Tibial nerve (tissue), 4 donors: Measurements from ENCODE around the gene LTV1. TPM values are rescaled to one million over a fixed set of nuclear protein-coding genes. Genes with fewer than 3 reads are reported as not detected.
"Not testable (repeated sequence)": the region's sequence is repeated elsewhere in the genome, so short reads cannot be mapped to it uniquely, and the experiment has no call there.

Experiments used
- DNase-seq, 2 donors: peaks; one replicate each; pipeline ENCODE4 v3.0.0-alpha.2; 2019; ENCODE audit warnings: low spot score in 2 of 2
- H3K27ac ChIP-seq, 4 donors: fragments of 200-600 bp; sonication (generic) in 3 of 4; one replicate each; pipeline ENCODE4 v1.5.1; 2017 to 2019; ENCODE audit warnings: mild to moderate bottlenecking in 1 of 4
- H3K27me3 ChIP-seq, 2 donors: fragments of 200-600 bp; sonication (generic) in 1 of 2; one replicate each; pipeline versions ENCODE4 v1.5.1 to v1.6.0; 2017 to 2019
- H3K36me3 ChIP-seq, 3 donors: fragments of 200-600 bp; sonication (generic); one replicate each; pipeline ENCODE4 v1.5.1; 2018 to 2019
- H3K4me1 ChIP-seq, 4 donors: fragments of 200-600 bp; sonication (generic) in 3 of 4; one replicate each; pipeline ENCODE4 v1.5.1; 2017 to 2019
- H3K4me3 ChIP-seq, 4 donors: fragments of 200-600 bp; sonication (generic) in 3 of 4; one replicate each; pipeline ENCODE4 v1.5.1; 2017 to 2019; ENCODE audit warnings: mild to moderate bottlenecking in 1 of 4, moderate library complexity in 1 of 4
- H3K9me3 ChIP-seq, 4 donors: fragments of 200-600 bp; sonication (generic) in 3 of 4; one replicate each; pipeline ENCODE4 v1.5.1; 2017 to 2019
- EP300 ChIP-seq, 2 donors: sonication (generic); formaldehyde crosslinking; IDR thresholded peaks; one replicate each; pipeline ENCODE4 v1.6.1; 2017; ENCODE audit warnings: antibody characterized with exemption in 2 of 2, mild to moderate bottlenecking in 1 of 2
- POLR2A ChIP-seq, 2 donors: fragments of 450-650 bp; IDR thresholded peaks; one replicate each; pipeline ENCODE4 v1.6.1; 2017; ENCODE audit warnings: antibody characterized with exemption in 2 of 2, mild to moderate bottlenecking in 2 of 2, moderate library complexity in 2 of 2
- WGBS, 2 donors: methylation state at CpG; one replicate each; pipeline ENCODE4 v1.1.5; 2018; 5-methylcytosine and 5-hydroxymethylcytosine counted together
- total RNA-seq, 4 donors: library from RNA; depleted of rRNA; stranded (reverse); fragments of >200 nt; gene quantifications; one replicate each; pipeline ENCODE4 v1.1.0, GENCODE V29; 2016
- TF ChIP-seq, protein P1 (sequence below), 5 experiments: fragments of 200-600 bp in 3 of 5; fragments of 450-650 bp in 2 of 5; sonication (generic) in 3 of 5; IDR thresholded peaks; one replicate each; pipeline ENCODE4 v1.5.1; 2016 to 2019; ENCODE audit warnings: antibody characterized with exemption in 5 of 5, mild to moderate bottlenecking in 3 of 5, moderate library complexity in 2 of 5

Gene LTV1
- total RNA-seq, 4 donors from 2014 or later, result 16.4 to 33.0 (median 22.8) TPM

DNA sequence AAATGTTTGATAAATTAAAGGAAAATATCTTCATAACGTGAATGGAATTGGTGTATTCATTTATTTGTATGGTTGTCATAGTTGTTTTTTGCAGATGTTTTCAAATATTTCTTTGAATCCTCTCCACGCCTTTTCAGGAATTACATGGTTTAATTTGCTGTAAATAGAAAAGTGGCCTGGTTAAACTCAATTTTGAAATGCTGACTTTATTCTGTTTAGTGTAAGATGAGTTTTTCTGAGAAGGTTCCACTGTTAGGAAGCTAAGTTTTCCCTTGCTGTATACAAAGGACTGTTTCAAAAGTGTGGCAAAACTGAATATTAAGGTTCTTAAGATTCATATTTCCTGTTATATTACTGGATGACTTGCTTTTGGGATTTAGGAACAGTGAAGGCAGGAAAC, 20.6 kb downstream of the LTV1 start:
- H3K27ac ChIP-seq, result no peak overlapping the region
- TF ChIP-seq EP300 (IDR thresholded peaks at IDR 0.05), result no peak
- H3K9me3 ChIP-seq, result no peaks in the 10 kb centered on the region
- DNase-seq, result no peak
- H3K4me1 ChIP-seq, result no peaks in the 10 kb centered on the region
- peaks cover 0 to 89% (median 6%) of the 10 kb centered on the region in 3 donors for H3K36me3 ChIP-seq
- 88 to 89% methylated on average over 2 of the region's 2 CpGs for WGBS, 2 donors
- no peaks in the 10 kb centered on the region for H3K27me3 ChIP-seq
- no peak overlapping the region for H3K4me3 ChIP-seq

DNA sequence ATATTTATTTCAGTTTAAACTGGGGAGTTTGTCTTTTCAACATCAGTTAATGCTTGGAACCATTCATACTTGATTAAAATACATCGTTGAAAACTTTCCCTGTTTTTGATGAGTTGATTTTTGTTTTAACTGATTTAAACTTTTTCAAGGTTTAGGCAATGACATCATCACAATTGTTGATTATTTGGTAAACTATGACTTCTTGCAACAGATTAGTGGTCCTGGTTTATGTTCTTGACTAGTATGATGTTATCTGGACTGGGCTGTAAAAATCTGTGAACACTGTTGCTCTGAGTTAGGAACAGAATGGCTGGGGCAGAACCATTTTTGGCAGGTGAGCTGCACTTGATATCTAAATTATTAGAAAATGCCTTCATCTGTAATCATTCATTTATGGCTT, 21.1 kb downstream of the LTV1 start, which contains the start of gene ZC2HC1B:
TSS of gene ZC2HC1B (plus strand) at position 241 of the 400 bp plus-strand sequence. CDS start at position 307, 66 bp downstream.
- H3K27me3 ChIP-seq, result no peaks in the 10 kb centered on the region
- no peak within 1 kb of the TSS for H3K4me3 ChIP-seq
- H3K36me3 ChIP-seq, result peaks cover 0 to 89% (median 6%) of the 10 kb centered on the region in 3 donors
- H3K4me1 ChIP-seq, result no peaks in the 10 kb centered on the region
- no peak for DNase-seq
- TF ChIP-seq POLR2A (IDR thresholded peaks at IDR 0.05) (no peak), EP300 (IDR thresholded peaks at IDR 0.05) (no peak)
- TF ChIP-seq, protein P1, sequence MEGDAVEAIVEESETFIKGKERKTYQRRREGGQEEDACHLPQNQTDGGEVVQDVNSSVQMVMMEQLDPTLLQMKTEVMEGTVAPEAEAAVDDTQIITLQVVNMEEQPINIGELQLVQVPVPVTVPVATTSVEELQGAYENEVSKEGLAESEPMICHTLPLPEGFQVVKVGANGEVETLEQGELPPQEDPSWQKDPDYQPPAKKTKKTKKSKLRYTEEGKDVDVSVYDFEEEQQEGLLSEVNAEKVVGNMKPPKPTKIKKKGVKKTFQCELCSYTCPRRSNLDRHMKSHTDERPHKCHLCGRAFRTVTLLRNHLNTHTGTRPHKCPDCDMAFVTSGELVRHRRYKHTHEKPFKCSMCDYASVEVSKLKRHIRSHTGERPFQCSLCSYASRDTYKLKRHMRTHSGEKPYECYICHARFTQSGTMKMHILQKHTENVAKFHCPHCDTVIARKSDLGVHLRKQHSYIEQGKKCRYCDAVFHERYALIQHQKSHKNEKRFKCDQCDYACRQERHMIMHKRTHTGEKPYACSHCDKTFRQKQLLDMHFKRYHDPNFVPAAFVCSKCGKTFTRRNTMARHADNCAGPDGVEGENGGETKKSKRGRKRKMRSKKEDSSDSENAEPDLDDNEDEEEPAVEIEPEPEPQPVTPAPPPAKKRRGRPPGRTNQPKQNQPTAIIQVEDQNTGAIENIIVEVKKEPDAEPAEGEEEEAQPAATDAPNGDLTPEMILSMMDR (IDR thresholded peaks at IDR 0.05), result no peak
- no peak within 1 kb of the TSS for H3K27ac ChIP-seq
- no peaks in the 10 kb centered on the region for H3K9me3 ChIP-seq
- 91 to 92% methylated on average over 1 of the region's 1 CpG for WGBS, 2 donors

DNA sequence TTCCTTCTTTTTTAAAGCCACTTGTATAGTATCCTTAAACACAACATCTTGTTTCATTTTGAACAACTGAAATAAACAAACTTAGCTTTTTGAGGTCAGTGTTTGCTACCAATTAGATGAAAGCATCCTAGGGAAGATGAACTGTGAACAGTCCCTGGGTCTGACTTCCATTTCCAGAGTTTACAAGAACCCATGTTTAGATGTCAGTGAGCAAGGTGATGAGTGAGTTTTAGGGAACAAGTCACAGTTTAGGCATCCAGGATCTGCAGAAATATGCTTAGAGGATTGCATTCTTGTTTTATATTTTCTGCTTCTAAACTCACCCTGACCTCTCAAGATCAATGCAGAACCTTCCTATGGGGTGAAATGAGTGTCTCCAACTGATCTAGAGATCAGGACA, 24.1 kb downstream of the LTV1 start:
- Histone ChIP-seq H3K27me3 (no peaks in the 10 kb centered on the region), H3K9me3 (no peaks in the 10 kb centered on the region), H3K4me3 (no peak overlapping the region), H3K4me1 (no peaks in the 10 kb centered on the region), H3K36me3 (peaks cover 0 to 60% (median 0%) of the 10 kb centered on the region in 3 donors), H3K27ac (no peak overlapping the region)
- no peak for TF ChIP-seq EP300 (IDR thresholded peaks at IDR 0.05)
- TF ChIP-seq, protein P1 (IDR thresholded peaks at IDR 0.05), result no peak
- no peak for DNase-seq

DNA sequence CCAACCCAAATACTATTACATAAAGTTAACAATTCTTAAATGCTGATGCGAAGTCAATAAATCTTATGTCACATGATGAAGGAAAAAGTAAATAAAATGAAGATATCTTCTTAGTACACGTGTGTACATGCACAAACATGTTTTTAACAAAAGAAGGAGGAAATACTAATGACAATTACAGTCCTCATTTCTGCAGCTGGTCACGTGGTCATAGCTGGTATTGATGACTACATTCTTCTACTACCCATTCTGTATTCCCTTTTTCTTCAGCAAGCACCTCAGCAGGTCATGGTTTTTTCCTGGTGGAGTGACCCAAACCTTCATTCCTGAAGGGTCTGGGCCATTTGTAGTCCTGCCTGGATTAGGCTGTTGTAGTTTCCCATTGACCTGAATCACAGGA, 25.7 kb downstream of the LTV1 start:
- H3K27me3 ChIP-seq, DNase-seq, H3K4me3 ChIP-seq, H3K27ac ChIP-seq, H3K9me3 ChIP-seq, H3K4me1 ChIP-seq: not testable (repeated sequence)
- peaks cover 0 to 44% (median 0%) of the 10 kb centered on the region in 3 donors for H3K36me3 ChIP-seq
- 94 to 98% methylated on average over 3 of the region's 3 CpGs for WGBS, 2 donors

DNA sequence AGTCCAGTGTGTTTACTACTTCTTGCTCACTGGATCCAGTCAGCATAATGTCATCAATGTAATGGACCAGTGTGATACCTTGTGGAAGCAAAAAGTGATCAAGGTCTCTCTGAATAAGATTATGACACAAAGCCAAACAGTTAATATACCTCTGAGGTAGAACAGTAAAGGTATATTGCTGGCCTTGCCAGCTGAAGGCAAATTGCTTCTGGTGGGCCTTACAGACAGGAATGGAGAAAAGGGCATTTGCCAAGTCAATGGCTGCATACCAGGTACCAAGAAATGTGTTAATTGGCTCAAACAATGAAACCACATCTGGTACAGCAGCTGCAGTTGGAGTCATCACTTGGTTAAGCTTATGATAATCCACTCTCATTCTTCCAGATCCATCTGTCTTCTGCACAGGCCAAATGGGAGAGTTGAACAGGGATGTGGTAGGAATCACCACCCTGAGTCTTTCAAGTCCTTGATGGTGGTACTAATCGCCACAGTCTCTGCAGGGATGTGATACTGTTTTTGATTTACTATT, 28.1 kb downstream of the LTV1 start:
- WGBS, 2 donors, result 85 to 92% methylated on average over 1 of the region's 1 CpG
- H3K4me3 ChIP-seq, H3K27ac ChIP-seq, DNase-seq, H3K27me3 ChIP-seq, H3K9me3 ChIP-seq, H3K4me1 ChIP-seq: not testable (repeated sequence)
- peaks cover 0 to 20% (median 0%) of the 10 kb centered on the region in 3 donors for H3K36me3 ChIP-seq

DNA sequence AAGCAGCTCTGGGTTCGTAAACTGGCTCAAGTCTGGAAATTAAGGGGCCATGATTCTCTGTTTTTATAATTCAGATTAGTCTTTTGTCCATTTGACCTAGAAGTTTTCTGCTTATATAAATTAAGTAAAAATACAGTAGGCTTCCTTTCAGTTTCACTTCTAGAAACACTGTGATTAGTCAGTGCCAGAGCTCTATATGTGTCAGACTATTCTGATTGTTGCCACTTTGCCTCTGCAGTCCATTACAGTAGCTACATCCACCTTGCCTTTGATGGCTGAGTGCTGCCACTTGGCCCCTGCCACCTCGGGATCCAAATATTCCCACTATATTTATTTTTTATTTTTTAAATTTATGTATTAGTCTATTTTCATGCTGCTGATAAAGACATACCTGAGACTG, 29.1 kb downstream of the LTV1 start:
- H3K4me3 ChIP-seq, result no peak overlapping the region
- TF ChIP-seq EP300 (IDR thresholded peaks at IDR 0.05) (no peak), POLR2A (IDR thresholded peaks at IDR 0.05) (no peak)
- TF ChIP-seq, protein P1 (IDR thresholded peaks at IDR 0.05), result no peak
- H3K4me1 ChIP-seq, result no peaks in the 10 kb centered on the region
- H3K36me3 ChIP-seq, result peaks cover 0 to 11% (median 0%) of the 10 kb centered on the region in 3 donors
- no peaks in the 10 kb centered on the region for H3K27me3 ChIP-seq
- DNase-seq, result no peak
- WGBS, 2 donors, result 86 to 91% methylated on average over 2 of the region's 2 CpGs
- no peaks in the 10 kb centered on the region for H3K9me3 ChIP-seq
- no peak overlapping the region for H3K27ac ChIP-seq

DNA sequence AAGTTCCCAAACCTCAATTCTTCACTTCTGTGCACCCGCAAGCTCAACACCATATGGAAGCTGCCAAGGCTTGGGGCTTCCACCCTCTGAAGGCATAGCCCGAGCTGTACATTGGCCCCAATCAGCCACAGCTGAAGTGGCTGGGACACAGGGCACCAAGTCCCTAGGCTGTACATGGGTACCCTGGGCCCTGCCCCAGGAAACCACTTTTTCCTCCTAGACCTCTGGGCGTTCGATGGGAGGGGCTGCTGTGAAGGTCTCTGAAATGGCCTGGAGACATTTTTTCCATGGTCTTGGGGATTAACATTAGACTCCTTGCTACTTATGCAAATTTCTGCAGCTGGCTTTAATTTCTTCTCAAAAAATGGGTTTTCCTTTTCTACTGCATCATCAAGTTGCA, 30.5 kb downstream of the LTV1 start:
- H3K27ac ChIP-seq, H3K4me3 ChIP-seq, H3K4me1 ChIP-seq, H3K36me3 ChIP-seq, DNase-seq, H3K9me3 ChIP-seq, H3K27me3 ChIP-seq: not testable (repeated sequence)
- WGBS, 2 donors, result 92 to 93% methylated on average over 4 of the region's 4 CpGs

DNA sequence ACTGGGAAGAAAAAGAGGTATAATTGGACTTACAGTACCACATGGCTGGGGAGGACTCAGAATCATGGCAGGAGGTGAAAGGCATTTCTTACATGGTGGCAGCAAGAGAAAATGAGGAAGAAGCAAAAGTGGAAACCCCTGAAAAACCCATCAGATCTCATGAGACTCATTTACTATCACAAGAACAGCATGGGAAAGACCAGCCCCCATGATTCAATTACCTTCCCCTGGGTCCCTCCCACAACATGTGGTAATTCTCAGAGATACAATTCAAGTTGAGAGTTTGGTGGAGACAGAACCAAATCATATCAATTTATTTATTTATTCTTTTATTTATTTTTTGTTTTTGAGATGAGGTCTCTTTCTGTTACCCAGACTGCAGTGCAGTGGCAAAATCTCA, 31.4 kb downstream of the LTV1 start:
- not testable (repeated sequence) for H3K4me1 ChIP-seq, H3K36me3 ChIP-seq, H3K9me3 ChIP-seq, H3K4me3 ChIP-seq, DNase-seq, H3K27me3 ChIP-seq, H3K27ac ChIP-seq
